ENCODE data around the gene RAD50.

- no peak for TF ChIP-seq POLR2AphosphoS5 (IDR thresholded peaks at IDR 0.05; ENCODE audit: low read depth, low read length)
- TF ChIP-seq SIN3A (IDR thresholded peaks at IDR 0.05; ENCODE audit: borderline replicate concordance, insufficient read depth, low read length), result no peak
Observed at GRCh38 chr5:132679717-132680380, 123.1 kb downstream of the RAD50 start.

Data from PFSK-1 (cell line).